GM21576 (cell line): ENCODE measurements around the gene INTS1.

Source experiments
- ATAC-seq: cut with Tn5 transposase; IDR thresholded peaks from one replicate; pipeline ENCODE4 v1.9.1; 2021; ENCODE audit warnings: mild to moderate bottlenecking, moderate library complexity; ENCODE audit not compliant: unreplicated experiment

INTS1 gene

DNA sequence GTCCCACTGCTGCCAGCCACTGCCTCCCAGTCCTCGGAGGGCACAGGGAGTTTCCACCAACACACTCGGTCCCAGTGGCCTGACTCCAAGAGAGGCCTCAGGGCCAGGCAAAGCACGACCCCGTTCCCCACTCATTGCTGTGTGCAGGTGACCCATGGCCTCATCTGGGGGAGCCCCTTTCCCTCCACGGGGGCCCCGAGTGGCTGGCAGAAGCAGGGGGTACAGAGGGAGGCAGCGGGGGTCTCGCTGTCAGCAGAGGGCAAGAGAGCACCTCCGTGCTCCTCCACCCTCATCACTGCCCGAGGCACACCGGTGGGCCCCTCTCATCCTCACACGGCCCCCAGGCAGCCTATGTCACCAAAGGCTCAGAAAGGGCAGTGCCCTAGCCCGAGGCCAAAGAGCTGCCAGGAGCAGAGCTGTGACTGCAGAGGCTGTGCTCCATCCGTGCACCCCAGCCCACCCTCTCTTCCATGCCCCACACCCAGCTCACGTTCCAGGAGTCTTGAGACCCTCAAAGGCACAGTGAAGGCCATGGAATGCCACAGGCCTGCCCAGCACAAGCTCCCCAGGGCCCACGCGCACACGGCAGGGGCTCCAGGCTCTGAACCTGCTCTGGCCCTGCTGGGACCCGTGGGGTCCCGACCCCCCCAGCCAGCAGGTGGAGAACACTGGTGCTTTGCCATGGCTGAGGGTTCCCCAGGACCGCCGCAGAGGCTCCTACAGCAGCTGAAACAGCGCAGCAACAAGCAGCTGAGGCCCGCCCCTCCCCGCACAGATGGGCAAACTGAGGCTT is 70.9 kb downstream of the INTS1 start:
- no peak for ATAC-seq

DNA sequence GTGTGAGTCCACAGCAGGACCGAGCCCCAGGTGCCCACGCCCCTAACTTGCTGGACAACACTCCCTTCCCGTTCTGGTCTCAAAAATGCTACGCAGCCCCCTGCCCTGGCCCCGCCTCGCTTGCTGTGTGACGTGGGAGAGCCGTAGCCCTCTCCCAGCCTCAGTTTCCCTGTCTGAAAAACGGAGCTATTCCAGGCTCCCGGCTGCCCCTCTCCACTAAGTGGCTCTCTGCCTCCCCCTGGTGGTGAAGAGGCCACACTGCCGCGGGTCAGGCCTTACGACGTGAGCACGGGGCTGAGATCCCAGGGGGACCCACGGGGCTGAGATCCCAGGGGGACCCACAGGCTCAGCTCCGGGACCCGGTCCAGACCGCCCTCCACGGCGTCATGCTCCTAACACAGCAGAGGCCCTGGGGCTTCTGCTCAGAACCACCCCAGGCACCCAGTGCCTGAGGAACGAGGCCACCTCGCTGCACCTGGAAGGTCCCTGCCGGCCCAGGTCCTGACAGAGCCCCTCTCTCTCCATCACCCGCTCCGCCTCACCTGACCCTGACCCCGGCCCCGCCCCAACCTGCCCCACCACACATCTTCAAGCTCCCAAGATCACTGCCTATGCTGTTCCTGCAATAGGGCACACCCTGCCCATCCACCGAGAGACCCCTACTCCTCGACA is 71.6 kb downstream of the INTS1 start:
- no peak for ATAC-seq

DNA sequence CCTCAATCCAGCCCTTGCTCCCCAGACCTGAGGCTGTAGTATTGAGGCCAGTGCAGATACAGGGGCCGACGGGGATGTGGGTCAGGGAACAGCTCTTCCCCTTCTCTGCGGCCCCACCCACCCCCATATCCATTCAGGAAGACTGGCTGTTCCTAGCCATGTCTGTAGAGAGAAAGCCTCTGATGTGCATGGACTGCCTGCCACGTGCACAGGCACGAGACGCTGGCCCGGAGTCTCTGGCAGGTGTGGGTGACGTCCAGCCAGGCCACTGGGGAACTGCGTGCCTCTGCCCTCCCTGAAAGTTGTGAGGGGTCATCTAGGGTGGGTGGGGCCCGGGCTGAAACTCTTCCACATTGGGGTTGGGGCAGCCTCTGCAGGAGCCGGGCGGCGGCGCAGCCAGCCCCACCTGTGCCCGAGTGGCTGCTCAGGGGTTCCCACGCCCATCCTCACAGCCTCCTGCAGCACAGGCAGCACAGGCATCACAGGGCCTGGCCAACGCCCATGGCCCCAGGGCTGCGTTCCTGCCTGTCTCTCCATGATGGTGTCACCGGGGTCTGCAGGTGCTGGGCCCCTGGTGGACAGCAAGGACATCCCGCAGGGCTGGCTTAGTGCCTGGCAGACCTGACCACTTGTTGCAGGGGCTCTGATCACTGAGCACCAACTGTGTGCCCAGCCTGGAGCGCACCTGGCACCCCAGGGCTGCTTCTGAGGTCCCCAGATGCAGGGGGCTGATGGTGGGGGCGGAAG is 72.4 kb downstream of the INTS1 start:
- ATAC-seq, result no peak

DNA sequence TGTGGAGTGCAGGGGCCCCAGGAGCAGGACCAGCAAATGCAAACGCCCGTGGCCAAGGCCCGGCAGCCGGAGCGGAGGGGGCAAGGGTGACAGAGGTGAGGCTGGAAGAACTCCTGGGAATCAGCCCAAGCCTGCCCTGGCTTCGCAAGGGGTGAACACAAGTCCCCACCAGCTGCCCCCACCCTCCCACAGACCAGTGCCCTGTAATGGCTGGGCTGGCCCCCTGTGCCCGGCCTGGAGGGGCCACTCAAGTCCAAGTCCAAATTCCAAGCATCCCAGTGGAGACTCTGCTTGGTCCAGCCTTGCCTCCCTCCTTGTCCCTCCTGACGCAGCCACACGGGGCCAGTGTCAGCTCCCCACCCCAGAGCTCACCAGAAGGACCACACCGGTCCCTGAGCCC is 73.0 kb downstream of the INTS1 start:
- ATAC-seq, result no peak

DNA sequence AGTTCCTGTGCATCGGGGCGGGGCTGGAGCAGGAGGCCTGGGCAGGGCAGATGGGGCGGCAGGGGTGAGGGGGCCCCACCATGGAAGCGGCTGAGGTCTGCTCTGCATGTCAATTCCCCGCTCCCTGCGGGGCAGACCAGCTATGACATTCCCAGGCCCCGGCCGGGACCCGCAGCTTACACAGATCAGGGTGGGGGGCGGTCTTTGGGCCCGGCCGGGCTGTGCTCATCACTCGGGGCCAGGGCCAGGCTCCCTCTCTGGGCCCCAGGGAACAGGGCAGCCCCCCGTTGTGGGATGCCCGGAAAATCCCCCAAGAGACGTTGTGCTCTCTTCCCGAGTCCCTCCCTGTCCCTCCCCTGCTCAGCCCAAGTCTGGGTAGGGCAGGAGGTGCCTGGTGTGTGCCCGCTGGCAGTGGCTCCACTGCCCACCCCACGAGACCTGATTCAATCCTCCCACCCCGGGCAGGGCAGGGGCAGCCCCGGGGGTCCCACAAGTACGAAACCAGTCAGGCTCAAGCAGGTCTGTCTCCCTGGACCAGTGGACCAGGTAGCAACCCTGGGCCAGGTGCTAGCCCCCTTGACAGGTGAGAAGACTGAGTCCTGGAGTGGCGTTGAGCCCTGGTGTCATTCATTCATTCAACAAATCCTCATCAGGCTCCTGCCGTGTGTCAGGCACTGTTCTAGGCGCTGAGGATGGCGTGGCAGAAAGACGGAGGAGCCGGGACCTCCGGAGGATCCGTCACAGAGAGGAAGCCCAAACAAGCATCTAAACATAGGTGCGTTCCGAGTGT is 73.9 kb downstream of the INTS1 start:
- ATAC-seq, result no peak

DNA sequence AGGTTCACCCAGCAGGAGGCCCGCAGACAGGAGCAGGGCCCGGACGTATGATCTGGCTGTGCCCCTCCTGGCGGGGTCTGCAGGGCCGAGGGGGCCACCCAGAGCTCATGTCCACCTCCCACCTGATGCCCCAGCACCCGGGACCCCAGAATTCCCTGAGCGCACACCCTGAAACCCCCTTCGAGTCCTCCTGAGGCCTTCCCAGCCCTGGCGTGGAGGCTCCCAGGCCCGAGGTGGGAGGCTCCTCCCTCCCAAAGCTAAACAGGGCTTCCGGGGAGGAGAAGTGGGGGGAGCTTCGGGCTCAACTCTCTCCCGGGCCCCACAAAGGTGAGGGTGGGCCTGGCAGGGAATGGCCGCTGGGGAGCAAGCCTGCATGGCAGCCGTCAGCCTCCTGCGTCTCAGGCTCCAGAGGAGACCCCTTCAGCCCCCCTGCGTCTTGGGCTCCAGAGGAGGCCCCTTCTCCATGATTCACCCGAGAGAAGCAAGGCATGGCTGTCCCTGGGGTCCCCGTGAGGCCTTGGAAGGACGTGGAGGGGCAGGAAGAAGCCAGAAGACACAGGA is 75.2 kb downstream of the INTS1 start:
- no peak for ATAC-seq

DNA sequence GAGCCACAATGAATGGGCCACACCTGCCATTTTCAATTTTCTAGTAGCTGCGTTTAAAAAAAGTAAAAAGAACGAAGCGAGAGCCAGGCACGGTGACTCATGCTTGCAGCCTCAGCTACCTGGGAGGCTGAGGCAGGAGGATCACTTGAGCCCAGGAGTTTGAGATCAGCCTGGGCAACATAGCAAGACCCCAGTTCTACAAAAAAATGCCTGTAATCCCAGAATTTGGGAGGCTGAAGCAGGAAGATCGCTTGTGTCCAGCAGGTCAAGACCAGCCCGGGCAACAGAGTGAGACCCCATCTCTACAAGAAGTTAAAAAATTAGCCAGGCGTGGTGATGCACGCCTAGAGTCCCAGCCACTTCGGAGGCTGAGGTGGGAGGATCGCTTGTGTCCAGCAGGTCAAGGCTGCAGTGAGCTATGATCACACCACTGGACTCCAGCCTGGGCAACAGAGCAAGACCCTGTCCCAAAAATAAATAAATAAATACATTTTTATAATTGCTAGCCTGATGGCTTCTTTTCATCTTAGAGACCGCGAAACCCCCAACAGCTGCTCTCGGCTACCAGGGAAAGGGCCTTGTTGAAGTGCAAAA is 77.0 kb downstream of the INTS1 start:
- no peak for ATAC-seq

DNA sequence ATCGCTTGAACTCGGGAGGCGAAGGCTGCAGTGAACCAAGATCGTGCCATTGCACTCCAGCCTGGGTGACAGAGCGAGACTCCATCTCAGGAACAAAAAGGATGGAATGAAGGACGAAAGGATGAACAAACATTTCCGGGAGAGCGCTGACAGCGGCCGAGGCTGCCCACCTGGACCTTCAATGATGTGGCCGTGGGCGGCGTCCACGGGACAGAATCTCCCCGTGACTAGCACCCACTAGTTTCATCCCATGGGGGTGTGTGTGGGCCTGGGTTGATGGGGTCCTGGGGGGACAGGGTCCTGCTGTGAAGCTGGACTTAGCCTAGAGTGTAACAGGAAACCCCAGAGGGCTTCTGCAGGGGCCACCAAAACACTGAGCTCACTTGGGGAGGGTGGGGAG is 77.7 kb downstream of the INTS1 start:
- no peak for ATAC-seq

DNA sequence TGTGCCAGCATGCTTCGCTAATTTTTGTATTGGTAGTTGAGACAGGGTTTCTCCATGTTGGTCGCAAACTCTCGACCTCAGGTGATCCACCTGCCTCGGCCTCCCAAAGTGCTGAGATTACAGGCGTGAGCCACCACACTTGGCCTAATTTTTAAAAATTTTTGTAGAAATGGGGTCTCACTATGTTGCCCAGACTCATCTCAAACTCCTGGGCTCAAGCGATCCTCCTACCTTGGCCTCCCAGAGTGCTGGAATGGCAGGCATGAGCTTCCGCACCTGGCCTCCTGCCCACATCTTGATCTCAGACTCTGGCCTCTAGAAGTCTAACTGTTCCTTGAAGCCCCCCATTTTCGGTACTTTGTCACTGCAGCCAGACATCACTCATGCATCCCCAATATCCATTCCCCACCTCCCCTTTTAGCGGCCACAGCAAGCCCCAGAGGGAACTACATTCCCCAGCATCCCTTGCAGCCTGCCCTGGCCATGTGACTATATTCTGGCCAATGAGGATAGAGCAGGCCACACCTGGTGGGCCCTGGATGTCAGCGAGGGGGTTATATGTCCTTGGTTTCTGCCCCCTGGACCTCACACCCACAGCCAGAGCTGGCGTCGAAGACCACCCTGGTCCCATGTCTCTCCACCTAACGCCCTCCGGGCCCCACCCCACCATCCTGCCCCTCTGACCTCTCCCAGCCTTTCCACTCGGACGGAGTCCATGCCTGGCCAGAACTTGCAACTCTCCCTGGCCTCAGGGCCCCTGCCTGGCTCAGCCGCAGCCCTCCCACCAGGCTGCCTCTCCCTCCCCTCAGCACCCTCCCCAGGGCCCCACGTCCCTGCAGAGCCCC is 78.7 kb downstream of the INTS1 start:
- no peak for ATAC-seq

DNA sequence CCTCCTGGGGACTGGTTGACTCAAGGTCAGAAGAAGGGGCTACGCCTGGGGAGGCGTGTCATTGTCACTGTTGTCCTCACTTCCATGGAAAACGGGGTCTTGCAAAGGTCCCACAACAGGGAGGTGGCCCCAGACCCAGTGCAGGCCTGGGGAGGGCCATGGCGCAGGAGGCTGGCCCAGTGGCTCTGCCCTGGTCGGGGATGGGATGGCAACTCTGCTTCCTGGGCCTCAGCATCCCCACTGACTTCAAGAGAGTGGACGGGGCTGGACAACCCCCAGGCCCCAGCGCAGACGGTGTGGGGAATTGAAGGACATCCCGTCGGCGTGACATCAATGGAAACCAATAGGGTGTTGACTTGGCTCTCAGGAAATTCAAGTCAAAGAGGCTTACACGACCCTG is 80.1 kb downstream of the INTS1 start:
- no peak for ATAC-seq

DNA sequence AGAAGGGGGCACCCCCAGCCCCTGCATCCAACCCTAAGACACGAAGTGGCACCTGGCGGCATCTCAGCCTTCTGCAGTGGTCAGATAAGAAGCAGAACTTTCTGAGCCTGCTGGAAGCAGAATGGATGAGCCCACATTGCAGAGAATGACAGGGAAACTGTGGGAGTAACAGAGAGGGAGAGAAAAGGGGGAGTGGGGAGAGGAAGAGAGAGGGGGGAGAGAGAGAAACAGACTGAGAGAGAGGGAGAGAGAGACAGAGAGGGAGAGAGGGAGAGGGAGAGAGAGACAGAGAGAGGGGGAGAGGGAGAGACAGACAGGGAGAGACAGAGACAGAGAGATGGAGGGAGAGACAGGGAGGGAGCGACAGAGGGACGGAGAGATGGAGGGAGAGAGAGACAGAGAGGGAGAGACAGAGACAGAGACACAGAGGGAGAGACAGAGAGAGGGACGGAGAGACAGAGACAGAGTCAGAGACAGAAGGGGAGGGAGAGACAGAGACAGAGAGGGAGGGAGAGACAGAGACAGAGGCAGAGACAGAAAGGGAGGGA is 80.9 kb downstream of the INTS1 start:
- no peak for ATAC-seq

DNA sequence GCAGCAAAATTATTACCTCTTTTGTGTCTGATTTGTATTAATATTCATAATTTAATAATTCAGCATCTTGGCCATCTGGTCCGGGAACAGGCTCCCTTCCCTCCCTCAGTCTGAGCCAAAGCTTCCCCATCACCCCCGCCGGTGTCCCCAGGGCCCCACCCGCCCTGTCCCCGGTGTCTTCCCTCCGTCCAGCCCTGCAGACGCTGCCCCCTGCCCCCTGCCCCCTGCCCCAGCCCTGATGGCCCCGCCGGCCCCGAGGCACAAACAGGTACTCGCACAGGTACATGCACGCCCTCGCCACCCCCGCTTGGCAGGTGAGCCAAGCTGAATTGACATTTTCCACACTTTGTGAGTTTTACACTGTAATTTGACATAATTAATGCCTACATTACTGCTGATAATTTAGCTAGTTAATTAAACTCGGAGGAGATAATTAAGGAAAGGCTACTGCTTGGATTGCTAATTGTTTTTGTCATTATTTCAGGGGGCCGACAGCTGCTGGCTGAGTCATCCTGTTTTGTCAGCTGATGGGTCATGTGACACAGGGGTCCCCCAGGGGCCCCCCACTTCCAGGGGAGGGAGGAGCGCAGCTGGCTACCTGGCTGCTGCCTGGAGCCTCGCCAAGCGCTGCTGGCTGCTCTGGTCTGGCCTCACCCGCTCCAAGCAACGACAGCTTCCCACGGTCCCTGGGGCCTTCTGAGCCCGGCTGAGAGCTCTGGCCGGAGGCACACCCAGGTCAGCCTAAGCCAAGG is 81.5 kb downstream of the INTS1 start:
- no peak for ATAC-seq

DNA sequence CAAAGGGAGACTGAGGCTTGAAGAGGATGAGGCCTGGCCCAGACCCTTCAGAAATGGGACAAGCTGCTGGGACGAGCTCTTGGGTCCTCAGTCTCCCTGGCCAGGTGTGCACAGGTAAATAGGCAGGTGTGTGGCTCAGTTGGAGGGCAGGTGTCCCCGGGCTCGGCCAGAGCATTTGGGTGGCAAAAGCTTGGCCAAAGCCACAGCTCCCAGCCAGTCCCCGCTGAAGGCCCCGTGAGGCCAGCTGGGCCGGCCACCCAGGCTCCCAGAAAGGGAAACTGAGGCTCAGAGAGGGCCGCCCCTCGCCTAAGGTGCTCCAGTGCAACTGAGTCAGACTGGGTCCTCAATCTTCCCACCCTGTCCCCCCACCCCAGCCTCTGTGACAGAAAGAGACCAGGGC is 82.2 kb downstream of the INTS1 start:
- ATAC-seq, result no peak

DNA sequence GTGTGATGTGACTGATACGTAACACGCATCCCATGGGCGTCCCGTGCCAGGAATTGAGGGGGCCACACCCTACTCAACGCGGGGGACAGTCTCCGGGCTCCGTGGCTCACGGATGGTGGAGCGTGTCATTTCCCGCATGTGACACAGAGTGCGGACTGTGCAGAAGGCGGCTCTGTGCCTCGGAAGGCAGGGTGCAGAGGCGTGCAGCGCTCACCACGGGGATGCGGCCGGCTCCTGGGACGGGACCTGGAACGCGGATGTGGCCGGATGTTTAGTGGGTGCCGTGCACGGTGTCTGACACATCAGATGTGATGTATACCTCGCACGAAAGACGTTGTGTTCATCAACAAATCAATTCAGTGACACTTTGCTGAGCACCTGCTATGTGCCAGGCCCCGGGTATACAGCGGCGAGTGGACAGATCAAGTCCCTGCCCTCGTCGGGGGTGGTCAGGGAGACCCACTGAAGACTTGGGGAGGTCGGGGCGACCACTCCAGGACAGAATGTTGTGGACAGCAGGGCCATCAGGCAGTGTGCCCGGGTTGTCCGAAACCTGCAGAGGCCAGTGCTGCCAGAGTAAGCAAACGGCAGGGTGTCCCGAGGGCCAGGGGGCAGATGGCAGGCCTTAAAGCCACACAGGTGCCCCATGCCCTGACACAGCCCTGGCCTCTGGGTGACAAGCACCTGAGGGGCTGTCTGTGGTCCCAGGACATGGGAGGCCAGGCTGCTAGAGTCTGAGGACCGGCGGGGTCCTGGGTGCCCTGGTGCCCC is 83.0 kb downstream of the INTS1 start:
- no peak for ATAC-seq
